ENCODE data around the gene KIAA1755.

The KIAA1755 gene

DNA sequence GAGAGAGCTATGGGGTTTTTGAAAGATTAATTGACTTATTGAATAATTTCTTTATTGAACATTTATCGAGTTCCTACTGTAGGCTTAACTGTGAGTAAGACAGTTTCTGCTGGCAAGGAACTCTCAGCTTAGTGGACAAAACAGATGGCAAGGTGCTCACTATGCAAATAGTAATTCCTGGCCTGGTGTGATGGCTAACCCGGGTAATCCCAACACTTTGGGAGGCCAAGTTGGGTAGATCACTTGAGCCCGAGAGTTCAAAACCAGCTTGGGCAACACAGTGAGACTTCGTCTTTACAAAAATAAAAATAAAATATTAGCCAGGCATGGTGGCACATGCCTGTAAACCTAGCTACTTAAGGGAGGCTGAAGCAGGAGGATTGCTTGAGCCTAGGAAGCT is 82.0 kb downstream of the KIAA1755 start:
- Histone ChIP-seq H3K4ac (ENCODE audit: low read depth in 1 of 2, low read length in 2 of 2) (no peak overlapping the region), H2AK5ac (ENCODE audit: low read length, severe bottlenecking) (no peak overlapping the region), H4K8ac (ENCODE audit: low read length) (no peak overlapping the region), H3K9me3 (ENCODE audit: control insufficient read depth, low read length) (peaks cover 11% of the 10 kb centered on the region), H2BK5ac (ENCODE audit: low read depth, low read length, poor library complexity, severe bottlenecking) (no peak overlapping the region), H3K27ac (ENCODE audit: low read length, poor library complexity, severe bottlenecking) (no peak overlapping the region), H3K4me3 (ENCODE audit: insufficient read depth in 1 of 2, low read depth in 1 of 2, low read length in 2 of 2) (no peak overlapping the region), H3K36me3 (ENCODE audit: control insufficient read depth in 1 of 2, insufficient read depth in 2 of 2, low read depth in 1 of 2, low read length in 2 of 2) (no peaks in the 10 kb centered on the region), H4K91ac (ENCODE audit: low read length) (no peak overlapping the region), H3K18ac (ENCODE audit: low read depth in 1 of 2, low read length in 2 of 2) (no peak overlapping the region), H3K9ac (ENCODE audit: low read length) (no peak overlapping the region), H3K27me3 (ENCODE audit: control insufficient read depth in 1 of 2, insufficient read depth in 1 of 2, low read length in 2 of 2) (peaks cover 0 to 2% of the 10 kb centered on the region in 2 experiments), H2AFZ (ENCODE audit: low read depth, low read length) (no peak overlapping the region), H3K4me2 (ENCODE audit: low read length, poor library complexity, severe bottlenecking) (no peak overlapping the region), H2BK15ac (ENCODE audit: low read depth, poor library complexity, severe bottlenecking) (no peak overlapping the region), H3K14ac (ENCODE audit: low read length in 2 of 2) (no peak overlapping the region), H3K23ac (ENCODE audit: low read length in 2 of 2) (no peak overlapping the region), H2BK120ac (ENCODE audit: low read depth, low read length) (no peak overlapping the region), H3K4me1 (ENCODE audit: control insufficient read depth, insufficient read depth, low read depth, low read length) (peaks cover 11% of the 10 kb centered on the region), H3K79me1 (replicated peaks; ENCODE audit: low read length, poor library complexity, severe bottlenecking) (no peaks in the 10 kb centered on the region), H2BK12ac (ENCODE audit: low read length in 2 of 2) (no peak overlapping the region)
- no peak for DNase-seq
- WGBS, result 95% methylated on average over 4 of the region's 4 CpGs

DNA sequence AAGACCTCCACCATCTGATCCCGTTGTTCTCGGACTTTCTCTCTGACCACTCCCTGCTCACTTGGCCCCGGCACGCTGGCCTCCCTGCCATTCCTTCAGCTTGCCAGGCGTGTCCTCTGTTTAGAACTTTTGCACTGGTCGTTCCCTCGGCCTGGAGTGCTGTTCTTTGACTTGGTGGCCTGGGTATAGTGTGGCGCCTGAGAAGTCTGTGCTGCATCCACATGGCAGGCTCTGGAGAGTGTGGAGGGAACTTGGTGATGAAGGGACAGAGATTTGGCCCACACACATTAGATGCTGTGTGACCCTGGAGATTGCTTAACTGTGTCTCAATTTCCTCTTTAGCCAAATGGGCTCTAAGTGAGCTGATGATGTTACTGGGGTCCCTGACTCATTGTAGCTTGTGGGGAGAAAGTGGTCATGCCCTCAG is 82.5 kb downstream of the KIAA1755 start:
- no peak overlapping the region for H3K4me3 ChIP-seq (ENCODE audit: insufficient read depth in 1 of 2, low read depth in 1 of 2, low read length in 2 of 2)
- DNase-seq, result no peak
- H4K91ac ChIP-seq (ENCODE audit: low read length), result no peak overlapping the region
- peaks cover 15% of the 10 kb centered on the region for H3K4me1 ChIP-seq (ENCODE audit: control insufficient read depth, insufficient read depth, low read depth, low read length)
- H4K8ac ChIP-seq (ENCODE audit: low read length), result no peak overlapping the region
- no peak overlapping the region for H3K4me2 ChIP-seq (ENCODE audit: low read length, poor library complexity, severe bottlenecking)
- peaks cover 11% of the 10 kb centered on the region for H3K9me3 ChIP-seq (ENCODE audit: control insufficient read depth, low read length)
- H3K23ac ChIP-seq (ENCODE audit: low read length in 2 of 2), result no peak overlapping the region
- no peak overlapping the region for H3K9ac ChIP-seq (ENCODE audit: low read length)
- H2AK5ac ChIP-seq (ENCODE audit: low read length, severe bottlenecking), result peak overlapping the region; percentile 14
- H3K27me3 ChIP-seq (ENCODE audit: control insufficient read depth in 1 of 2, insufficient read depth in 1 of 2, low read length in 2 of 2), result peaks cover 0 to 2% of the 10 kb centered on the region in 2 experiments
- no peaks in the 10 kb centered on the region for H3K36me3 ChIP-seq (ENCODE audit: control insufficient read depth in 1 of 2, insufficient read depth in 2 of 2, low read depth in 1 of 2, low read length in 2 of 2)
- no peaks in the 10 kb centered on the region for H3K79me1 ChIP-seq (replicated peaks; ENCODE audit: low read length, poor library complexity, severe bottlenecking)
- H3K14ac ChIP-seq (ENCODE audit: low read length in 2 of 2), result no peak overlapping the region
- no peak overlapping the region for H2BK15ac ChIP-seq (ENCODE audit: low read depth, poor library complexity, severe bottlenecking)
- H3K4ac ChIP-seq (ENCODE audit: low read depth in 1 of 2, low read length in 2 of 2), result no peak overlapping the region
- WGBS, result 91% methylated on average over 8 of the region's 8 CpGs
- no peak overlapping the region for H2BK12ac ChIP-seq (ENCODE audit: low read length in 2 of 2)
- no peak overlapping the region for H2BK5ac ChIP-seq (ENCODE audit: low read depth, low read length, poor library complexity, severe bottlenecking)
- no peak overlapping the region for H2AFZ ChIP-seq (ENCODE audit: low read depth, low read length)
- no peak overlapping the region for H2BK120ac ChIP-seq (ENCODE audit: low read depth, low read length)
- H3K18ac ChIP-seq (ENCODE audit: low read depth in 1 of 2, low read length in 2 of 2), result no peak overlapping the region
- H3K27ac ChIP-seq (ENCODE audit: low read length, poor library complexity, severe bottlenecking), result no peak overlapping the region

DNA sequence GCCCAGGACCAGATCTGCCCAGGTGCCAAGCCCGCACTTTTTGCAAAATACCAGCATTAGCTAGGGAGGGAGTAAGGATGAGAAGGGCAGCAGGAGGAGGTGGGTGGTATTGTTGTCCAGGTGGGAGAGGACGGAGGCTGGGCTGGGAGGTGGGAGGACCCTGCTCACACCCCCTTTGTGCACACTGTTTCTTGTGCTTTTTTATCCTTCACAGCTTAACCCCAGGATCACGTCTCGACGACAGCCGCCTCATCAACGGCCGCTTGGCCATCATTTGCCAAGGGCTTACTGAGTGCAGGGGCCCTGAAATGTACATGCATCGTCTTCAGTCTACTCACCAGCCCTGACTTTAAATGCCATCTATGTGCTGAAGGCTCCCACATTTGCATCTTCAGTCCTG is 83.3 kb downstream of the KIAA1755 start:
- WGBS, result 94% methylated on average over 9 of the region's 9 CpGs
- peak overlapping the region; percentile 35 for H4K91ac ChIP-seq (ENCODE audit: low read length)
- no peak overlapping the region for H3K18ac ChIP-seq (ENCODE audit: low read depth in 1 of 2, low read length in 2 of 2)
- H4K8ac ChIP-seq (ENCODE audit: low read length), result no peak overlapping the region
- H2AFZ ChIP-seq (ENCODE audit: low read depth, low read length), result no peak overlapping the region
- no peak overlapping the region for H3K27ac ChIP-seq (ENCODE audit: low read length, poor library complexity, severe bottlenecking)
- no peak overlapping the region for H3K23ac ChIP-seq (ENCODE audit: low read length in 2 of 2)
- no peak for DNase-seq
- peaks cover 0 to 2% of the 10 kb centered on the region in 2 experiments for H3K27me3 ChIP-seq (ENCODE audit: control insufficient read depth in 1 of 2, insufficient read depth in 1 of 2, low read length in 2 of 2)
- H3K36me3 ChIP-seq (ENCODE audit: control insufficient read depth in 1 of 2, insufficient read depth in 2 of 2, low read depth in 1 of 2, low read length in 2 of 2), result no peaks in the 10 kb centered on the region
- H3K4me3 ChIP-seq (ENCODE audit: insufficient read depth in 1 of 2, low read depth in 1 of 2, low read length in 2 of 2), result no peak overlapping the region
- peaks cover 4% of the 10 kb centered on the region for H3K9me3 ChIP-seq (ENCODE audit: control insufficient read depth, low read length)
- no peaks in the 10 kb centered on the region for H3K79me1 ChIP-seq (replicated peaks; ENCODE audit: low read length, poor library complexity, severe bottlenecking)
- H2BK12ac ChIP-seq (ENCODE audit: low read length in 2 of 2), result peak overlapping the region in 1 of 2 experiments; percentile 4
- no peak overlapping the region for H3K14ac ChIP-seq (ENCODE audit: low read length in 2 of 2)
- H2BK15ac ChIP-seq (ENCODE audit: low read depth, poor library complexity, severe bottlenecking), result no peak overlapping the region
- H3K4me2 ChIP-seq (ENCODE audit: low read length, poor library complexity, severe bottlenecking), result no peak overlapping the region
- peak overlapping the region in 1 of 2 experiments; percentile 58 for H3K4ac ChIP-seq (ENCODE audit: low read depth in 1 of 2, low read length in 2 of 2)
- peaks cover 15% of the 10 kb centered on the region for H3K4me1 ChIP-seq (ENCODE audit: control insufficient read depth, insufficient read depth, low read depth, low read length)
- no peak overlapping the region for H2AK5ac ChIP-seq (ENCODE audit: low read length, severe bottlenecking)
- no peak overlapping the region for H3K9ac ChIP-seq (ENCODE audit: low read length)
- H2BK120ac ChIP-seq (ENCODE audit: low read depth, low read length), result no peak overlapping the region
- no peak overlapping the region for H2BK5ac ChIP-seq (ENCODE audit: low read depth, low read length, poor library complexity, severe bottlenecking)

DNA sequence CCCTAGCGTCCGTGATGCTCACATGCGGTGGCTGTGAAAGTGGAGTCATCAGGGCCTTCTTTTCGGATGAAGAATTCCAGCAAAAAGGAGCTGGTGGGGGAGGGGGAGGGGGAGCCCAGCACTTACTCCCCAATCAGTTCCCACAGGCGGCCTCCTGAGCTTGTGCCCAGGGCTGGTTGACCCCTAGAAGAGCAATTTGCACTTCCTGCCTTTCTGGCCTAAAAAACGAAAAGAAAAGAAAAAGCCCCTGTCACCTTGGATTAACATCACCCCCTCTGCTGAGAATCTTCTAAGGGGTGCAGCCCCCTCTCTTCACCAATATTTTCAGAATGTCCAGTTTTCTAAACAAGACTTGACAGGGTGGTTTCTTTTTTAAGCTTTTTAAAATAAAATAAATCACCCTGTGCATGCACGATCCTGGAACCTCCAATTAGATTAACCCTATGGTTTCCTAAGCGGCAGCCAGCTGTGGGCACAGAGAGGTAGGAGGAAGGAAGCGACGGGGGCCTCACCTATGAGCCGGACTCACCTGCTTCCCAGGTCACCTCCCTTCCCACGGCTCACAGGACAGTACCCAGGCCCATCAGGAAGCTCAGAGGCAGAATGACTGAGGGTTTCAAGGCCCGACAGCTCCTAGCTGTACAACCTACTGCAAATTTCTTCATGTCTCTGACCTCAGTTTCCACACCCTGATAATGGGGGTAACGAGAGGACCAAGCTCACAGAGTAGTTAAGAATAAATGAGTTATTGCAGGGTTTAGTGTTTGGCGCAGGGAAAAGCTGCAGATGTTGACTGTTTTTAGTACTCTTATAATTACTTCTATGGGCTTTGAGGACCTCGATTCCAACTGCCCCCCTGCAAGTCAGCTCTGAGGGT is 85.0 kb downstream of the KIAA1755 start:
- no peak overlapping the region for H3K27ac ChIP-seq (ENCODE audit: low read length, poor library complexity, severe bottlenecking)

More for the DNA sequence above, 85.0 kb downstream of the KIAA1755 start:
- Histone ChIP-seq H2BK12ac (ENCODE audit: low read length in 2 of 2) (no peak overlapping the region), H3K14ac (ENCODE audit: low read length in 2 of 2) (no peak overlapping the region), H2BK5ac (ENCODE audit: low read depth, low read length, poor library complexity, severe bottlenecking) (no peak overlapping the region), H2BK120ac (ENCODE audit: low read depth, low read length) (no peak overlapping the region), H3K36me3 (ENCODE audit: control insufficient read depth in 1 of 2, insufficient read depth in 2 of 2, low read depth in 1 of 2, low read length in 2 of 2) (no peaks in the 10 kb centered on the region), H3K18ac (ENCODE audit: low read depth in 1 of 2, low read length in 2 of 2) (no peak overlapping the region), H3K4me2 (ENCODE audit: low read length, poor library complexity, severe bottlenecking) (no peak overlapping the region), H4K91ac (ENCODE audit: low read length) (no peak overlapping the region), H3K4ac (ENCODE audit: low read depth in 1 of 2, low read length in 2 of 2) (no peak overlapping the region), H3K9ac (ENCODE audit: low read length) (no peak overlapping the region), H3K9me3 (ENCODE audit: control insufficient read depth, low read length) (no peaks in the 10 kb centered on the region), H3K27me3 (ENCODE audit: control insufficient read depth in 1 of 2, insufficient read depth in 1 of 2, low read length in 2 of 2) (no peaks in the 10 kb centered on the region), H3K23ac (ENCODE audit: low read length in 2 of 2) (no peak overlapping the region), H4K8ac (ENCODE audit: low read length) (no peak overlapping the region), H2AK5ac (ENCODE audit: low read length, severe bottlenecking) (peak overlapping the region; percentile 49), H3K79me1 (replicated peaks; ENCODE audit: low read length, poor library complexity, severe bottlenecking) (no peaks in the 10 kb centered on the region), H2BK15ac (ENCODE audit: low read depth, poor library complexity, severe bottlenecking) (no peak overlapping the region), H3K4me3 (ENCODE audit: insufficient read depth in 1 of 2, low read depth in 1 of 2, low read length in 2 of 2) (no peak overlapping the region), H3K4me1 (ENCODE audit: control insufficient read depth, insufficient read depth, low read depth, low read length) (peaks cover 6% of the 10 kb centered on the region), H2AFZ (ENCODE audit: low read depth, low read length) (no peak overlapping the region)
- WGBS, result 54% methylated on average over 14 of the region's 16 CpGs
- DNase-seq, result no peak
